ENCODE data around the gene SND1. TPM values are rescaled to one million over a fixed set of nuclear protein-coding genes. Genes with fewer than 3 reads are reported as not detected.

SND1 gene
- total and polyA plus RNA-seq, 4 donors, result 50.3 to 150 (median 105) TPM

DNA sequence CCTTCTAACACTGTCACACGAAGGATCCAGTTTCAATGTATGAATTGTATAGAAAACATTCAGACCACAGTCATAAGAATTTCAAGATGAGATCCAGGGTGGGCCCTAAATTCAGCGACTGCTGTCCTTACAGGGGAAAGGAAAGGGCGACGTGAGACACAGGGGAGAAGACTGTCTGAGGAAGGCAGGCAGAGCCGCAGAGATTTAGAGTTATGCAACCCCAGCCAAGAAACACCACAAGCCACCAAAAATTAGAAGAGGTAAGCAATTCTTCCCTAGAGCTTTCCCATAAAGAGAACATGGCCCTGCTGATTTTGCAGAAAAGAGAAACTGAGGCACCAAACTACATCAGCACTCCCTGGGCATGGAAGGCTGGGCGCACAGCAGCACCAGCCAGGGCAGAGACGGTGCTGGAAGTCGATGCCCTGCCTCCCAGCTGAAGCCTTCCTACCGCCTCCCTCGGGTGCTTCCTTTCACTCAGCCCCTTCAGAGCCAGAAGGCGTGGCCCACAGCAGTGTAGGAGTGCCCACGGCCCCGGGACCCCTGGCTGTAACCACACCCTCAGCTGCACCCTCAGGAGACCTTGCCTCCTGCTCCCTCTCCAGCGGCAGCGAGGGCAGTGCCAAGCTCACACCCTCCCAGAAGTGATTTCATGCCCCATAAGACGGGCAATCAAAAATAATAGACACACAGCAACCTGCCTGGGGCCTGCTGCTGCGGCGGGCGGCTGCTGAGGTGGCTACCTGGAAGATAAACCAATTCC lies 460.2 kb downstream of the SND1 start:
- no peak overlapping the region for H3K27ac ChIP-seq (ENCODE audit: low read depth in 1 of 2, low read length in 2 of 2)
- no peaks in the 10 kb centered on the region for H3K4me1 ChIP-seq (ENCODE audit: control insufficient read depth in 1 of 2, insufficient read depth in 2 of 2, low read length in 2 of 2)
- H3K9me3 ChIP-seq (ENCODE audit: control insufficient read depth, low read length), result peaks cover 2% of the 10 kb centered on the region
- DNase-seq (no peak), ATAC-seq (ENCODE audit: low FRiP score) (no peak)
- intact Hi-C loops (cut with DNase I), result no loop called here
- H3K27me3 ChIP-seq (ENCODE audit: control insufficient read depth in 1 of 2, insufficient read depth in 2 of 2, low read length in 1 of 2), result no peaks in the 10 kb centered on the region
- H3K36me3 ChIP-seq (ENCODE audit: control insufficient read depth in 1 of 2, insufficient read depth in 2 of 2, low read length in 1 of 2), result no peaks in the 10 kb centered on the region
- 58 to 62% methylated on average over 19 of the region's 19 CpGs for WGBS, 2 donors
- H3K4me3 ChIP-seq (ENCODE audit: low read length in 2 of 2), result no peak overlapping the region

- WGBS, 2 donors, result 31 to 34% methylated on average over 4 of the region's 4 CpGs
- ATAC-seq (ENCODE audit: low FRiP score), result no peak
- no peak for DNase-seq
- H3K9me3 ChIP-seq (ENCODE audit: control insufficient read depth, low read length), result peaks cover 2% of the 10 kb centered on the region
- no peaks in the 10 kb centered on the region for H3K36me3 ChIP-seq (ENCODE audit: control insufficient read depth in 1 of 2, insufficient read depth in 2 of 2, low read length in 1 of 2)
- no peak overlapping the region for H3K27ac ChIP-seq (ENCODE audit: low read depth in 1 of 2, low read length in 2 of 2)
- intact Hi-C loops (cut with DNase I), result no loop called here
- no peaks in the 10 kb centered on the region for H3K27me3 ChIP-seq (ENCODE audit: control insufficient read depth in 1 of 2, insufficient read depth in 2 of 2, low read length in 1 of 2)
- no peaks in the 10 kb centered on the region for H3K4me1 ChIP-seq (ENCODE audit: control insufficient read depth in 1 of 2, insufficient read depth in 2 of 2, low read length in 2 of 2)
- no peak overlapping the region for H3K4me3 ChIP-seq (ENCODE audit: low read length in 2 of 2)
Observed at GRCh38 chr7:128112781-128113221, 460.8 kb downstream of the SND1 start.

DNA sequence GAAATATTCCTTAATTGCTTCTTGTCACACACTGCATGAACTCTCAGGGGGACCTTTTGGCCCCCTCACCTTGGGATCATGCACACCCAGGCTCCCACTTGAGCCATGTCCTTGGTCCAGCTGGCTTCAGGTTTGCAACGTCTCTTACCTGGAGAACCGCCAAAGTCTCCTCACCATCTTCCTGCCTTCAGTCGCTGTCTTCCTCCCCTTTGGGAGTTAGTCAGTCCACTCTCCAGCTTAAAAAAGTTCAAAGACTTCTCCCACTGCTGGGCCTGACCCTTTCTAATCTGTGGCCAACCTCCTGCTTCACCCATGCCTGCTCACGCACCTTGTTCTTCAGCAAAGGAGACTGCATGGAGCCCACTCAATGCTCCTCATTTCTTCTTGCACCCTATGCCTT lies 461.8 kb downstream of the SND1 start:
- no peaks in the 10 kb centered on the region for H3K27me3 ChIP-seq (ENCODE audit: control insufficient read depth in 1 of 2, insufficient read depth in 2 of 2, low read length in 1 of 2)
- WGBS, 2 donors, result 69 to 80% methylated on average over 4 of the region's 4 CpGs
- DNase-seq, result no peak

DNA sequence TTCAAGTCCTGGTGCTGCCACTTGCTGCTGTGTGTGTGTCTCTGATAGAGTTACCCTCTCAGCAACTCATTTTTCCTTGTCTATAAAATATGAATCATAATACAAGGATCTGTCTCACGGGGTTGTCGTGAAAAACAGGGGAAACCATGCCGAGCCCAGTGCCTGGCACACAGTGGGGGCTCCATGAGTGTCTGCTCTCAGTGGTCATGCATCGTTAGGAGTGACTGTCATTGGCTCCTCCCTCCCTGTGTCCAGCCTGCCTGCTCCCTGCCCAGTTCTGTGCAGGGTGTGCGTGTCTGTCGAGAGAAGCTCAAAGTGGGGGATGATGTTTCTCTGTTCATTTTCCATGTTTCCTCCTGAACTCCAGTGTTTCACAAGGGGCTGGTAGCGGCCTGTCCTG lies 462.8 kb downstream of the SND1 start:
- peaks cover 2% of the 10 kb centered on the region for H3K9me3 ChIP-seq (ENCODE audit: control insufficient read depth, low read length)
- H3K27ac ChIP-seq (ENCODE audit: low read depth in 1 of 2, low read length in 2 of 2), result no peak overlapping the region
- H3K4me3 ChIP-seq (ENCODE audit: low read length in 2 of 2), result no peak overlapping the region
- H3K27me3 ChIP-seq (ENCODE audit: control insufficient read depth in 1 of 2, insufficient read depth in 2 of 2, low read length in 1 of 2), result no peaks in the 10 kb centered on the region
- 68 to 77% methylated on average over 7 of the region's 7 CpGs for WGBS, 2 donors
- no peaks in the 10 kb centered on the region for H3K4me1 ChIP-seq (ENCODE audit: control insufficient read depth in 1 of 2, insufficient read depth in 2 of 2, low read length in 2 of 2)
- intact Hi-C loops (cut with DNase I), result no loop called here
- ATAC-seq (ENCODE audit: low FRiP score) (no peak), DNase-seq (no peak)
- H3K36me3 ChIP-seq (ENCODE audit: control insufficient read depth in 1 of 2, insufficient read depth in 2 of 2, low read length in 1 of 2), result no peaks in the 10 kb centered on the region

More for the DNA sequence above, 461.8 kb downstream of the SND1 start:
- peaks cover 2% of the 10 kb centered on the region for H3K9me3 ChIP-seq (ENCODE audit: control insufficient read depth, low read length)
- no peak for ATAC-seq (ENCODE audit: low FRiP score)
- intact Hi-C loops (cut with DNase I), result no loop called here
- no peaks in the 10 kb centered on the region for H3K36me3 ChIP-seq (ENCODE audit: control insufficient read depth in 1 of 2, insufficient read depth in 2 of 2, low read length in 1 of 2)
- H3K4me3 ChIP-seq (ENCODE audit: low read length in 2 of 2), result no peak overlapping the region
- H3K4me1 ChIP-seq (ENCODE audit: control insufficient read depth in 1 of 2, insufficient read depth in 2 of 2, low read length in 2 of 2), result no peaks in the 10 kb centered on the region
- no peak overlapping the region for H3K27ac ChIP-seq (ENCODE audit: low read depth in 1 of 2, low read length in 2 of 2)

DNA sequence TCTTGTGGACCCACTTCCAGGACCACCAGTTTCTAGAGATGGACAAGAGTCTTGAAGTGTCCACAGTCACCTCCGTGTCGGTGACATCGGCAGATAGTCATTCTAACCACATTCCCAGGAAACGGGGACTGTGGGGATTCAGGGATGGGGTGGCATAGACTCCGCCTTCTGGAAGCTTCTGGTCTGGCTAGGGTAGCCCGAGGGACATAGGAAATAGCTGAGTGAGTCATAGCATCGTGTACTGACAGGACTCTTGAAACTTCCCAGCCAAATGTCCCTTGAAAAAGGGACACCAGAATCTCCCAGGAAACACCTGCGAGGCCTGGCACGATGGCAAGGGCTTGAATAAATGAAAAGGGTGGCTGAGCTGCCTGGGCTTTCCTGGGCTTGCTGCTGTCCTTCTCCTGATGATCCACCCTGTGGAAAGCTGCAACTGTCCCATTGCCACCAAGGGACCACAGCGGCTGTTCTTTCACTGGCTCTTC lies 463.4 kb downstream of the SND1 start:
- Histone ChIP-seq H3K27me3 (ENCODE audit: control insufficient read depth in 1 of 2, insufficient read depth in 2 of 2, low read length in 1 of 2) (no peaks in the 10 kb centered on the region), H3K27ac (ENCODE audit: low read depth in 1 of 2, low read length in 2 of 2) (no peak overlapping the region), H3K4me1 (ENCODE audit: control insufficient read depth in 1 of 2, insufficient read depth in 2 of 2, low read length in 2 of 2) (no peaks in the 10 kb centered on the region), H3K9me3 (ENCODE audit: control insufficient read depth, low read length) (peaks cover 2% of the 10 kb centered on the region), H3K36me3 (ENCODE audit: control insufficient read depth in 1 of 2, insufficient read depth in 2 of 2, low read length in 1 of 2) (no peaks in the 10 kb centered on the region), H3K4me3 (ENCODE audit: low read length in 2 of 2) (no peak overlapping the region)
- no peak for DNase-seq
- 58 to 65% methylated on average over 10 of the region's 10 CpGs for WGBS, 2 donors
- intact Hi-C loops (cut with DNase I), result no loop called here
- ATAC-seq (ENCODE audit: low FRiP score), result no peak

- no peak overlapping the region for H3K27ac ChIP-seq (ENCODE audit: low read depth in 1 of 2, low read length in 2 of 2)
- no peaks in the 10 kb centered on the region for H3K27me3 ChIP-seq (ENCODE audit: control insufficient read depth in 1 of 2, insufficient read depth in 2 of 2, low read length in 1 of 2)
- H3K4me1 ChIP-seq (ENCODE audit: control insufficient read depth in 1 of 2, insufficient read depth in 2 of 2, low read length in 2 of 2), result no peaks in the 10 kb centered on the region
- no peaks in the 10 kb centered on the region for H3K36me3 ChIP-seq (ENCODE audit: control insufficient read depth in 1 of 2, insufficient read depth in 2 of 2, low read length in 1 of 2)
- H3K4me3 ChIP-seq (ENCODE audit: low read length in 2 of 2), result no peak overlapping the region
- H3K9me3 ChIP-seq (ENCODE audit: control insufficient read depth, low read length), result peaks cover under 1% of the 10 kb centered on the region
- WGBS, 2 donors, result 58 to 74% methylated on average over 16 of the region's 16 CpGs
- no peak for DNase-seq
- no peak for ATAC-seq (ENCODE audit: low FRiP score)
- intact Hi-C loops (cut with DNase I), result no loop called here
Observed at GRCh38 chr7:128115821-128116723, 464.1 kb downstream of the SND1 start.

DNA sequence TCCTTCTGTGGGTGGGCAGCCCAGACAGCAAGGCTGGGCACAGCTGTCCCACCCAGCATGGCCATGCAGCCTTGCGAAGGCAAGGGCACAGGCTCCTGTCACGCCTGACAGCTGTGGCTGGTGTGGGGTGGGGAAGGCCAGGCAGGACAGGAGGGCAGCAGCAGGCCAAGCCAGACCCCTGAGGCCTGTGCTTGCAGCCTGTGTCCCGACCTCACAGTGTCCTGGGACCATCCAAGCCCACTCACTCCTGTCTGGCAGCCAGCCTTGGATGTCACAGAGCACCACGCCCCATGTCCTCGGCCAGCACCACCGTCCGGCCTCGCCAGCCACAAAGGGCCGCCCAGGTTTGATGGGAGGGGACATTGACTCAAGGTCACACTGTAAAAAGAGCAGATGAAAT lies 464.7 kb downstream of the SND1 start:
- no peaks in the 10 kb centered on the region for H3K9me3 ChIP-seq (ENCODE audit: control insufficient read depth, low read length)
- no peak overlapping the region for H3K4me3 ChIP-seq (ENCODE audit: low read length in 2 of 2)
- H3K36me3 ChIP-seq (ENCODE audit: control insufficient read depth in 1 of 2, insufficient read depth in 2 of 2, low read length in 1 of 2), result no peaks in the 10 kb centered on the region
- 90 to 93% methylated on average over 9 of the region's 9 CpGs for WGBS, 2 donors
- intact Hi-C loops (cut with DNase I), result no loop called here
- no peak for DNase-seq
- H3K27ac ChIP-seq (ENCODE audit: low read depth in 1 of 2, low read length in 2 of 2), result no peak overlapping the region
- H3K27me3 ChIP-seq (ENCODE audit: control insufficient read depth in 1 of 2, insufficient read depth in 2 of 2, low read length in 1 of 2), result no peaks in the 10 kb centered on the region
- no peaks in the 10 kb centered on the region for H3K4me1 ChIP-seq (ENCODE audit: control insufficient read depth in 1 of 2, insufficient read depth in 2 of 2, low read length in 2 of 2)
- no peak for ATAC-seq (ENCODE audit: low FRiP score)

GRCh38 chr7:128117691-128118090 lies 465.7 kb downstream of the SND1 start:
- 87% methylated on average over 6 of the region's 6 CpGs for WGBS, 2 donors
- Histone ChIP-seq H3K4me1 (ENCODE audit: control insufficient read depth in 1 of 2, insufficient read depth in 2 of 2, low read length in 2 of 2) (no peaks in the 10 kb centered on the region), H3K36me3 (ENCODE audit: control insufficient read depth in 1 of 2, insufficient read depth in 2 of 2, low read length in 1 of 2) (no peaks in the 10 kb centered on the region), H3K9me3 (ENCODE audit: control insufficient read depth, low read length) (no peaks in the 10 kb centered on the region), H3K4me3 (ENCODE audit: low read length in 2 of 2) (no peak overlapping the region), H3K27ac (ENCODE audit: low read depth in 1 of 2, low read length in 2 of 2) (no peak overlapping the region), H3K27me3 (ENCODE audit: control insufficient read depth in 1 of 2, insufficient read depth in 2 of 2, low read length in 1 of 2) (no peaks in the 10 kb centered on the region)
- DNase-seq, result no peak
- intact Hi-C loops (cut with DNase I), result no loop called here
- no peak for ATAC-seq (ENCODE audit: low FRiP score)
